GM23338 (cell line): ENCODE results near the gene PTPA. TPM values are rescaled to one million over a fixed set of nuclear protein-coding genes. Genes with fewer than 3 reads are reported as not detected.

ENCODE experiments used
- ATAC-seq: fragments of 200-7000 bp; cut with Tn5 transposase; 3 replicates; pipeline ENCODE4 v1.9.1; 2020
- DNase-seq: peaks from one replicate; pipeline ENCODE4 v3.0.0-alpha.2; 2015; ENCODE audit warnings: low spot score
- H2AFZ ChIP-seq: fragments of 200-600 bp; sonication (generic); 2 replicates; pipeline ENCODE4 v1.8.0; 2016; ENCODE audit warnings: antibody characterized with exemption, mild to moderate bottlenecking, moderate library complexity
- H3F3A ChIP-seq: fragments of 200-600 bp; sonication (generic); replicated peaks from 2 replicates; pipeline ENCODE4 v1.8.0; 2017; ENCODE audit warnings: antibody characterized with exemption, mixed run types, low read depth
- H3K27ac ChIP-seq: fragments of 200-600 bp; sonication (generic); 2 replicates; pipeline ENCODE4 v1.6.1; 2016; ENCODE audit warnings: low read depth
- H3K27me3 ChIP-seq: fragments of 200-600 bp; sonication (generic); 2 replicates; pipeline ENCODE4 v1.8.0; 2016; ENCODE audit warnings: mild to moderate bottlenecking, mixed run types, moderate library complexity; ENCODE audit not compliant: insufficient read depth
- H3K36me3 ChIP-seq: fragments of 200-600 bp; sonication (generic); 2 replicates; pipeline ENCODE4 v1.8.0; 2016; ENCODE audit warnings: mild to moderate bottlenecking; ENCODE audit not compliant: insufficient read depth
- H3K4me1 ChIP-seq: fragments of 200-600 bp; sonication (generic); 2 replicates; pipeline ENCODE4 v1.8.0; 2016; ENCODE audit warnings: mild to moderate bottlenecking, moderate library complexity; ENCODE audit not compliant: insufficient read depth
- H3K4me2 ChIP-seq: fragments of 200-600 bp; sonication (generic); 2 replicates; pipeline ENCODE4 v1.7.1; 2017; ENCODE audit warnings: mixed run types
- H3K4me3 ChIP-seq: fragments of 200-600 bp; sonication (generic); 2 replicates; pipeline ENCODE4 v1.6.1; 2016; ENCODE audit warnings: mixed run types
- H3K79me2 ChIP-seq: fragments of 200-600 bp; sonication (generic); replicated peaks from 2 replicates; pipeline ENCODE4 v1.8.0; 2017; ENCODE audit warnings: mild to moderate bottlenecking; ENCODE audit not compliant: insufficient read depth
- H3K9me2 ChIP-seq: fragments of 200-600 bp; sonication (generic); 2 replicates; pipeline ENCODE4 v1.8.0; 2017; ENCODE audit not compliant: insufficient read depth
- H4K20me1 ChIP-seq: fragments of 200-600 bp; sonication (generic); replicated peaks from 2 replicates; pipeline ENCODE4 v1.8.0; 2017; ENCODE audit warnings: mild to moderate bottlenecking; ENCODE audit not compliant: insufficient read depth
- H3K27ac Mint-ChIP-seq: 2 replicates; pipeline ENCODE4 v1.8.0; 2020; ENCODE audit warnings: inconsistent platforms, mild to moderate bottlenecking, moderate library complexity, mixed read lengths
- H3K27me3 Mint-ChIP-seq: 3 replicates; pipeline ENCODE4 v1.8.0; 2022; ENCODE audit warnings: low read depth, mild to moderate bottlenecking, moderate library complexity, mixed read lengths, inconsistent platforms; ENCODE audit not compliant: insufficient read depth, poor library complexity
- H3K36me3 Mint-ChIP-seq: 3 replicates; pipeline ENCODE4 v1.8.0; 2021; ENCODE audit warnings: low read depth, mild to moderate bottlenecking, inconsistent platforms, moderate library complexity, mixed read lengths
- H3K4me1 Mint-ChIP-seq: 3 replicates; pipeline ENCODE4 v1.8.0; 2020; ENCODE audit warnings: mild to moderate bottlenecking, inconsistent platforms, mixed read lengths
- H3K4me3 Mint-ChIP-seq: 3 replicates; pipeline ENCODE4 v1.8.0; 2021; ENCODE audit warnings: moderate library complexity, mild to moderate bottlenecking, inconsistent platforms, mixed read lengths
- H3K9me3 Mint-ChIP-seq: 3 replicates; pipeline ENCODE4 v1.8.0; 2020; ENCODE audit warnings: moderate library complexity, mild to moderate bottlenecking, inconsistent platforms, mixed read lengths
- CREB1 ChIP-seq: fragments of 250-450 bp; sonication (Bioruptor Pico); IDR thresholded peaks from 2 replicates; pipeline ENCODE4 v1.5.0; 2020; ENCODE audit warnings: low read depth, mild to moderate bottlenecking, moderate library complexity
- CTCF ChIP-seq, 2 experiments: fragments of 200-600 bp in 1 of 2; sonication (generic) in 1 of 2; conservative IDR thresholded peaks; 2 replicates each; pipeline versions ENCODE4 v1.5.1 to v1.6.1; 2016 to 2017; ENCODE audit warnings: antibody characterized with exemption in 2 of 2, low read depth in 2 of 2, mild to moderate bottlenecking in 2 of 2, moderate library complexity in 1 of 2
- ETS1 ChIP-seq: IDR thresholded peaks from 2 replicates; pipeline ENCODE4 v1.6.1; 2016; ENCODE audit warnings: antibody characterized with exemption
- EZH2phosphoT487 ChIP-seq: fragments of 200-600 bp; sonication (generic); IDR thresholded peaks from one replicate; pipeline ENCODE4 v1.8.1; 2018; ENCODE audit warnings: antibody characterized with exemption; ENCODE audit not compliant: unreplicated experiment
- JUNB ChIP-seq: IDR thresholded peaks from one replicate; pipeline ENCODE4 v1.6.1; 2016; ENCODE audit warnings: antibody characterized with exemption; ENCODE audit not compliant: unreplicated experiment
- NANOG ChIP-seq: IDR thresholded peaks from 2 replicates; pipeline ENCODE4 v1.6.1; 2016; ENCODE audit warnings: antibody characterized with exemption, borderline replicate concordance
- POLR2AphosphoS5 ChIP-seq: IDR thresholded peaks from 2 replicates; pipeline ENCODE4 v1.6.1; 2016; ENCODE audit warnings: antibody characterized with exemption, low read depth
- REST ChIP-seq: IDR thresholded peaks from one replicate; pipeline ENCODE4 v1.6.1; 2018; ENCODE audit warnings: antibody characterized with exemption; ENCODE audit not compliant: unreplicated experiment
- STAT1 ChIP-seq: IDR thresholded peaks from one replicate; pipeline ENCODE4 v1.6.1; 2016; ENCODE audit warnings: antibody characterized with exemption; ENCODE audit not compliant: unreplicated experiment
- ZNF114 ChIP-seq: fragments of 250-450 bp; sonication (Bioruptor Pico); IDR thresholded peaks from 2 replicates; pipeline ENCODE4 v1.5.0; 2020; ENCODE audit warnings: mild to moderate bottlenecking, moderate library complexity
- ZNF331 ChIP-seq: fragments of 250-450 bp; sonication (Bioruptor Pico); IDR thresholded peaks from 2 replicates; pipeline ENCODE4 v1.5.0; 2020; ENCODE audit warnings: low read depth, mild to moderate bottlenecking, moderate library complexity
- polyA plus RNA-seq: library from polyadenylated mRNA; unstranded; fragments of >200 nt; fragmentation: Nextera tagmentation; extraction: Ambion mirVana; gene quantifications from 2 replicates; pipeline ENCODE4 v1.2.1, GENCODE V29; 2016
- total RNA-seq: library from RNA; depleted of rRNA; stranded (reverse); fragments of >200 nt; shearing (Covaris generic); gene quantifications from 2 replicates; pipeline ENCODE4 v1.2.3, GENCODE V29; 2014

PTPA gene
- total and polyA plus RNA-seq, 2 experiments from 2014 or later, result 53.9 to 122 TPM

GRCh38 chr9:129145841-129146292 is 34.7 kb downstream of the PTPA start:
- Histone ChIP-seq H3K9me2 (no peaks in the 10 kb centered on the region), H3K27me3 (no peaks in the 10 kb centered on the region), H3K4me2 (peak overlapping the region; percentile 38; the same call in 1 of the 2 replicates), H4K20me1 (peaks cover 9% of the 10 kb centered on the region), H3F3A (no peaks in the 10 kb centered on the region; the same call in 1 of the 2 replicates), H2AFZ (no peak overlapping the region), H3K36me3 (peaks cover 6% of the 10 kb centered on the region), H3K27ac (peak overlapping the region; percentile 78), H3K4me3 (no peak overlapping the region), H3K4me1 (peaks cover 49% of the 10 kb centered on the region), H3K79me2 (peaks cover 8% of the 10 kb centered on the region)
- TF ChIP-seq JUNB (no peak), CREB1 (CRISPR knock-in tag) (0 out of 2 replicates have a peak, but pooled peaks have one; percentile 32)
- Mint-ChIP-seq H3K36me3 (peaks cover 35% of the 10 kb centered on the region), H3K27ac (peak overlapping the region; percentile 88), H3K9me3 (no peaks in the 10 kb centered on the region), H3K4me1 (peaks cover 60% of the 10 kb centered on the region), H3K4me3 (no peak overlapping the region), H3K27me3 (peaks cover 25% of the 10 kb centered on the region)
- ATAC-seq, result peak; percentile 65
- peak; percentile 84 for DNase-seq

GRCh38 chr9:129146441-129146941 is 35.3 kb downstream of the PTPA start:
- Histone ChIP-seq H3K4me1 (peaks cover 42% of the 10 kb centered on the region), H3F3A (no peaks in the 10 kb centered on the region; the same call in 1 of the 2 replicates), H3K4me3 (no peak overlapping the region), H3K27ac (peak overlapping the region; percentile 78), H3K4me2 (peak overlapping the region; percentile 38; the same call in 1 of the 2 replicates), H3K36me3 (peaks cover 6% of the 10 kb centered on the region), H3K9me2 (no peaks in the 10 kb centered on the region), H3K27me3 (no peaks in the 10 kb centered on the region), H2AFZ (no peak overlapping the region), H3K79me2 (peaks cover 1% of the 10 kb centered on the region), H4K20me1 (peaks cover 9% of the 10 kb centered on the region)
- H3K9me3 Mint-ChIP-seq, result no peaks in the 10 kb centered on the region
- DNase-seq (no peak), ATAC-seq (peak; percentile 1; the same call in 1 of the 3 replicates)
- peaks cover 39% of the 10 kb centered on the region for H3K36me3 Mint-ChIP-seq
- H3K4me1 Mint-ChIP-seq, result peaks cover 54% of the 10 kb centered on the region
- H3K4me3 Mint-ChIP-seq, result no peak overlapping the region; the same call in 2 of the 3 replicates
- H3K27me3 Mint-ChIP-seq, result peaks cover 24% of the 10 kb centered on the region
- H3K27ac Mint-ChIP-seq, result peak overlapping the region; percentile 88
- TF ChIP-seq NANOG, result no peak
- no peak for TF ChIP-seq CTCF (conservative IDR thresholded peaks at IDR 0.05; ENCODE audit: low read depth in 2 of 2)
- no peak for TF ChIP-seq ETS1
- TF ChIP-seq EZH2phosphoT487, result no peak
- no peak for TF ChIP-seq ZNF331
- no peak for TF ChIP-seq JUNB
- no peak for TF ChIP-seq POLR2AphosphoS5
- no peak for TF ChIP-seq STAT1
- TF ChIP-seq REST, result no peak
- no peak for TF ChIP-seq ZNF114 (CRISPR knock-in tag)
- no peak for TF ChIP-seq CREB1 (CRISPR knock-in tag)
